GM21717 (cell line): Measurements from ENCODE around the gene TROAP.
"Not testable (repeated sequence)": the region's sequence is repeated elsewhere in the genome, so short reads cannot be mapped to it uniquely, and the experiment has no call there.

Experiments
- ATAC-seq: cut with Tn5 transposase; IDR thresholded peaks from one replicate; pipeline ENCODE4 v1.9.1; 2021; ENCODE audit warnings: mild to moderate bottlenecking, moderate library complexity; ENCODE audit not compliant: unreplicated experiment

The TROAP gene

DNA sequence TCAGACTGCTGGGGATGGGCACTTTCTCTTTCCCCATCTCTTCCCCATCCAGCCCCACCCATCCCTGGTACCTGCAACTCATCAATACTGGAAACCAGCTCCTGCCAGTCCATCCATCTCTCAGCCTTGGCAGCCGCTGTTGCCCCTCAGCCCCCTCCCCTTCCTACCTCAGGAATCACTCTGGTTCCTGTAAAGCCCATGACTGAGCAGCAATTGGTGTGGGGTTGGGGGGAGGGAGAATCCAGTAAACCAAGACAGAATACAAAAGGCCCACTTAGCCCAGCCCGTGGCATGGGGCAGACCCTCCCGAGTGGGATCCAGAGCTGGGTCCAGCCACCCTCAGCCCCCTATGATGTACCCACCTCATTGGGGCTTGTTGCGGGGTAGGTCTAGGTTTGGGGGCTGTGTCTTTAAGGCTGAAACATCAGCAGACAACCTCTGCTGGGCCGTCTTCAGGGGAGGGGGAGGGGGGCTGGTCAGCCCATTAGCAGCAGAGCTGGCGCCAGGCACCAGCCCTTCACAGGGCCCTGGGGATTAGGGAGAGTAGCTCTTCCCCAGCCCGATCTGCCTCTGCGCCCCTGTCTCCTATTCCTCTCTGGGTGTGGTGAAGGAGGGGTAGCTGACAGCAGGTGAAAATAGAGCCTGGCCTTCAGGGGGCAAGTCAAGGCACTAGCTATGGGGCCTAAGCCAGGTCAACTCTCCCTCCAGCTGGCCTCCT lies 28.8 kb upstream of the TROAP start:
- ATAC-seq: no peak

DNA sequence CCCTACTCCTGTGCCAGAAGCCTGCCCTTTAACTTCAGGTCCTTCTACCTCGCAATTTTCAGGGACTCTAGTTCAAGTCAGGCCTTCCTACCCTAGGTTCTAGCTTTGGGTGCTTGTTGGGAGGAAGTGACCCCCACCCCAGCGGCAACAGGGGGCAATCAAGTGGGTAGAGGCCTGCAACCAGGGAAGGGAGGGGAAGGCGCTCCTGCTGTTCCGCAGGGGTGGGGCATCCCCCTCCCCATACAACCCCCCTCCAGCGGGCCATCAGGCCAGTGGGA lies 28.3 kb upstream of the TROAP start:
- no peak for ATAC-seq

DNA sequence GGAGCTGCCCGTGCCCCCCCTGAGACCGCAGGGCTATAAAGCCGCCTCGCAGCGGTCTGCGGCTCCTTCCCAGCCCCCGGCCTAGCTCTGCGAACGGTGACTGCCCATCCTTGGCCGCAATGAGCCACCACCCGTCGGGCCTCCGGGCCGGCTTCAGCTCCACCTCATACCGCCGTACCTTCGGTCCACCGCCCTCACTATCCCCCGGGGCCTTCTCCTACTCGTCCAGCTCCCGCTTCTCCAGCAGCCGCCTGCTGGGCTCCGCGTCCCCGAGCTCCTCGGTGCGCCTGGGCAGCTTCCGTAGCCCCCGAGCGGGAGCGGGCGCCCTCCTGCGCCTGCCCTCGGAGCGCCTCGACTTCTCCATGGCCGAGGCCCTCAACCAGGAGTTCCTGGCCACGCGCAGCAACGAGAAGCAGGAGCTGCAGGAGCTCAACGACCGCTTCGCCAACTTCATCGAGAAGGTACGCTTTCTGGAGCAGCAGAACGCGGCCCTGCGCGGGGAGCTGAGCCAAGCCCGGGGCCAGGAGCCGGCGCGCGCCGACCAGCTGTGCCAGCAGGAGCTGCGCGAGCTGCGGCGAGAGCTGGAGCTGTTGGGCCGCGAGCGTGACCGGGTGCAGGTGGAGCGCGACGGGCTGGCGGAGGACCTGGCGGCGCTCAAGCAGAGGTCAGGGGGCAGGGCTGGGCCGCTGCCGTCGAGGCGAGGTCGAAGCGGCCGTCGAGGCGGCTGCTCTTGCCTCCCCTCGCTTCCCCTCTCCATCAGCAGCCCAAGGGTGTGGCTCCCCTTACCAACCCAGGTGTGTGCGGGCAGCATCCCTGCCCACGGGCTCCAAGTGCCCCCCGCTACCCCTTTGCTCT lies 27.7 kb upstream of the TROAP start, which contains the start of gene PRPH:
Gene PRPH, plus strand, starts transcription at position 66 of the 855 bp plus-strand sequence. Its CDS starts 54 bp downstream, at position 120.
- no peak for ATAC-seq

GRCh38 chr12:49296034-49296835 lies 26.8 kb upstream of the TROAP start:
- ATAC-seq: no peak

- ATAC-seq: no peak
Measured at GRCh38 chr12:49296836-49297694, 26.0 kb upstream of the TROAP start.

DNA sequence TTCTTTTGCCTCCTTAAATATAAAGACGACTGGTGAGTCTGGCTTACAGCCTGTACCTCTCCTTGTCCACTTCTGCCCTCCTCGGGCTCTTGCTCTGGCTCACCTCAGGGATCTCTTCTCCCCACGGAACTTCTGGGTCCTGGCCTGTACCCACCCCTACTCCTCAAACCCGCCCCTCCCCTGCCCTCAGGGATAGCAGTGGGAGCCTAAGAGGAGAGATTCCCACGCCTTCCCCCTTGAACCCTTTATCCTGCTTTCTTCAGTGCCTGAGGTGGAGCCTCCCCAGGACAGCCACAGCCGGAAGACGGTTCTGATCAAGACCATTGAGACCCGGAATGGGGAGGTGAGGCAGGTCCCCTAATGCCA lies 25.4 kb upstream of the TROAP start:
- no peak for ATAC-seq

GRCh38 chr12:49298160-49298559 lies 24.9 kb upstream of the TROAP start:
- no peak for ATAC-seq

GRCh38 chr12:49301760-49302159 lies 21.3 kb upstream of the TROAP start:
- ATAC-seq: no peak

GRCh38 chr12:49304161-49304560 lies 18.9 kb upstream of the TROAP start:
- ATAC-seq: no peak

GRCh38 chr12:49305762-49306510 lies 17.1 kb upstream of the TROAP start:
- ATAC-seq: no peak

DNA sequence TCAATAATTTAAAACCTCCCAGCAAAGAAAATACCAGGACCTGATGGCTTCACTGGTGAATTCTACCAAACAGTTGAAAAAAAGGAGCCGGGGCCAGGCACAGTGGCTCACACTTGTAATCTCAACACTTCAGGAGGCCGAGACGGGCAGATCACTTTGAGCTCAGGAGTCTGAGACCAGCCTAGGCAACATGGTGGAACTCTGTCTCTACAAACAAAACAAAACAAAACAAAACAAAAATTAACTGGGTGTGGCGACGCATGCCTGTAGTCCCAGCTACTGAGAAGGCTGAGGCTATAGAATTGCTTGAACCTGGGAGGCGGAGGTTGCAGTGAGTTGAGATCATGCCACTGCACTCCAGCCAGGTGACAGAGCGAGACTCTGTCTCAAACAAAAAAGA lies 13.7 kb upstream of the TROAP start:
- ATAC-seq: no peak

- ATAC-seq: not testable (repeated sequence)
Measured at GRCh38 chr12:49310451-49311000, 12.5 kb upstream of the TROAP start.

DNA sequence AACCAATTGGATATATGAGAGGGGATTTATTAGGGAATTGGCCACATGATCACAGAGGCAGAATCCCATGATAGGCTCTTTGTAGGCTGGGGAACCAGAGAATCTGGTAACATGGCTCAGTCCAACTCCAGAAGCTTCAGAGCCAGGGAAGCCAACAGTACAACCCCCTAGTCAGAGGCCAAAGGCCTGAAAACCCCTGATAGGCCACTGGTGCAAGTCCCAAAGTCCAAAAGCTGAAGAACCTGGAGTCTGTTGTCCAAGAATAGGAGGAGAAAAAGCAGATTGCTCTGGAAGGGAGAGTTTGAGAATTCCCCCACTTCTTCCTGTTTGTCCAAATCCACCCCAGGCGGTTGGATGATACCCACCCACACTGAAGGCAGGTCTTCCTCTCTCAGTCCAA lies 8.2 kb upstream of the TROAP start:
- ATAC-seq: no peak

GRCh38 chr12:49317118-49317517 lies 5.9 kb upstream of the TROAP start:
- not testable (repeated sequence) for ATAC-seq

DNA sequence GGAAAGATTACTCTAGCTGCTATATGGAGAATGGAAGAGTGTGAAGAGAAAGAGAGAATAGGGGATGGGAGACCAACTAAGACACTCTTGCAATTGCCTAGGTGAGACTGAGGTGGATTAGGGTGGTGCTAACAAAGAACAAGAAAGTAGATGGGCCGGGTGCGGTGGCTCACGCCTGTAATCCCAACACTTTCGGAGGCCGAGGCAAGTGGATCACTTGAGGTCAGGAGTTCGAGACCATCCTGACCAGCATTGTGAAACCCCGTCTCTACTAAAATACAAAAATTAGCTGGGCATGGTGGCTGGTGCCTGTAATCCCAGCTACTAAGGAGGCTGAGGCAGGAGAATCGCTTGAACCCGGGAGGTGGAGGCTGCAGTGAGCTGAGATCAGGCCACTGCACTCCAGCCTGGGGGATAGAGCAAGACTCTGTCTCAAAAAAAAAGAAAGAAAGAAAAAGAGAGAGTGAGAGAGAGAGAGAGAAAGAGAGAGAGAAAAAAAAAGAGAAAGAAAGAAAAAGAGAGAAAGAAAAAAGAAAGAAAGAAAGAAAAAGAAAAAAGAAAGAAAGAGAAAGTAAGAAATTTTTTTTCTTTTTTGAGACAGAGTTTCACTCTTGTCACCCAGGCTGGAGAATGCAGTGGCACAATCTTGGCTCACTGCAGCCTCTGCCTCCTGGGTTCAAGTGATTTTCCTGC lies 2.5 kb upstream of the TROAP start:
- ATAC-seq: not testable (repeated sequence)

DNA sequence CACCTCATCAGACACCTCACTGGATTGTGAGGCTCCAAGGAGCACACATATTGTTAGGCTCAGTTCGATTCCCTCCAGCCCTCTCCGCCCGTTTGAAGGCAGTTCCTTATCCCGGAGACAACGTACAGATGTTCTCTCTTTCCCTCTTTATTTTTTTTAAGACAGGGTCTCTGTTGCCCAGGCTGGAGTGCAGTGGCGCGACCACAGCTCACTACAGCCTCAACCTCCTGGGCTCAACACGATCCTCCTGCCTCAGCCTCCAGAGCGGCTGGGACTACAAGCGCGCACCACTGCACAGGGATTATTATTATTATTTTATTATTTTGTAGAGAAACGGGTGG lies 718 bp upstream of the TROAP start:
- no peak for ATAC-seq

- no peak for ATAC-seq
Measured at GRCh38 chr12:49323524-49324097, 556 bp downstream of the TROAP start.

DNA sequence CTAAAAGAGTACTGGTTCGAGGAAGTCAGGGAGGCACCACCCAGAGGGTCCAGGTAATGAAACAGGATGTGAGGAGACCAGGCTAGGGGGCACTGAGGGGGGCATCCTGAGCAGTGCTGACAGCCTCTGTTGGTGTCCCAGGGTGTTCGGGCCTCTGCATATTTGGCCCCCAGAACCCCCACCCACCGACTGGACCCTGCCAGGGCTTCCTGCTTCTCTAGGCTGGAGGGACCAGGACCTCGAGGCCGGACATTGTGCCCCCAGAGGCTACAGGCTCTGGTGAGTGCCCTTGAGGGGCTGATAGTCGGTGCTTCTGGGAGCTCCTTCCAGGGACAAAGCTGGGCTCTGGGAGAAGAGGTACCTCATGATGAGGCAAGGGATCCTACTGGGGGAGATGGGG lies 2.6 kb downstream of the TROAP start:
- ATAC-seq: no peak

GRCh38 chr12:49327368-49327767 lies 4.3 kb downstream of the TROAP start:
- ATAC-seq: no peak
